Activated CD4-positive, alpha-beta T cell treated with anti-CD3 and anti-CD28 coated beads, Interleukin-10, Interleukin-2, amounts not matched to agents 100 ng/mL and 50 ng/mL, durations not matched to agents 16 hours and 8 hours (primary cell): ENCODE results near the gene SMNDC1.

ENCODE experiments used
- DNase-seq: peaks from one replicate; pipeline ENCODE4 v3.0.0-alpha.2; 2020

The SMNDC1 gene

DNA sequence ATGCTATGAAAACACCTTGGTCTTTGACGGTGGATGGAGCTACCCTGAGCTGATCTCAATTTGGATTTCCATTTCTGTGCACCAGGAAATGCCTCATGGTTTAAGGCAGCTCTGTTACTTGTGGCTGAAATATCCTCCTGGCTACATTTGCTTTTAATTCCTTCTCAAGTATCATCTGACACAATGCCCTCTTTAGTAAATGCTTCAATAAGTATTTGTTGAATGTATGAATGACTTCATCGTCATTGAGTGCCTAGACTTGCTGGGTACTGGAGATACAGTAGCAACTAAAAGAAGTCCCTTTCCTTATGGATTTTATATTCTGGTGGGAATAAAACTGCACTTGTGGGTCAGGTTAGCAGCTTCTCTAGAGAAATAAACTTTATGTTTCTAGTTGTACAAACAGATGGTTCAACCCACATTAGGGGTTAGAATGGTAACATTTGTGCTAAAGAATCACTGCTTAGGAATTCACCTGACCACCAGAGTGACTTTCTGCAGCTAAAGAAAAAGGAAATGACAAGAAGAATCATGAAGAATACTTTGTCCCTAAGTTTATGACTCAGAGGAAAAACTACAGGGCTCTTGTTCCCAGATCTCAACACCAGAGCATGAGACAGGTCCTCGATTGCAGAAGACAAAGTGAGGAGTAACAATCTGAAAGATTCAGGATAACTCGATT lies 21.8 kb upstream of the SMNDC1 start:
- peak; percentile 15 for DNase-seq

DNA sequence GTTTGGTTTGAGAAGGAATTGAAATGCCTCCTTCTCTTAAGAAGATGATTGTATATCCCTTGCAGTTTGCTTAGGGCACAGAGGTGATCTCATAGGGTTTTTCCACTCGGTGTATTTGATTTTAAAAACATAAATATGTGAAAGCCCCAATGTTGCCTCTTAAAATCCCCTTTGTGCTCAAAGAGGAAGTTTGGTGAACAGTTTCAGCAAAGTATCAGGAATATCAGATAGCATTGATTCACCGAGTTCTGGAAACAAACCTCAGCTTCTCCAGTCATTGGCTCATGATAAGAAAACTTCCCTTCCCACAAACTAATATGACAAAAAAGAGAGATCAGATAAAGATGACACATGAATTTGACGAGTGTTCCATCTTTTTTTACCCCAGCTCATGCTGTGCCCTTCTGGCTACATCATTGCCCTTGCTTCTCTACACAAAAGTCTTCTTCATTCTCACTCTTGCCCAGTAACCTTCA lies 20.1 kb upstream of the SMNDC1 start:
- DNase-seq = peak; percentile 35

DNA sequence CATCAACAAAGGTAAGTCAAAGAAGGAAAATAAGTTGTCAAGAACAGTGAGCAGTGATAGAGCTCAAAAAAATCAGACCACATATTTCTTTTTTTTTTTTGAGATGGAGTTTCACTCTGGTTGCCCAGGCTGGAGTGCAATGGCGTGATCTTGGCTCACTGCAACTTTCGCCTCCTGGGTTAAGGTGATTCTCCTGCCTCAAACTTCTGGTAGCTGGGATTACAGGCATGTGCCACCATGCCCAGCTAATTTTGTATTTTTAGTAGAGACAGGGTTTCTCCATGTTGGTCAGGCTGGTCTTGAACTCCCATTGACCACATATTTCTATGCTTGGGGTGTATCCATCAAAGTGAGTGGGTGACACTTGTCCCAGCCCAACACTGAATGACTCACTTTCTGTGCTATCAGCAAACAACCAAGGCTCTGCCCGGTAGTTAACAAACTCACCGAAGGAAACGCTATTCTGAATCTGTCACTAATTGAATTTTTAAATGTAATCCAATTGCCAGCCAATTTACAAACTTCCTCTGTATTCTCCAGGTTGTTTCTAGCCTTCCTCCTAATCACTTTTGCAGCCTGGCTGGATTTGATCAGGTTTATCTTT lies 19.6 kb upstream of the SMNDC1 start:
- DNase-seq = peak; percentile 47

DNA sequence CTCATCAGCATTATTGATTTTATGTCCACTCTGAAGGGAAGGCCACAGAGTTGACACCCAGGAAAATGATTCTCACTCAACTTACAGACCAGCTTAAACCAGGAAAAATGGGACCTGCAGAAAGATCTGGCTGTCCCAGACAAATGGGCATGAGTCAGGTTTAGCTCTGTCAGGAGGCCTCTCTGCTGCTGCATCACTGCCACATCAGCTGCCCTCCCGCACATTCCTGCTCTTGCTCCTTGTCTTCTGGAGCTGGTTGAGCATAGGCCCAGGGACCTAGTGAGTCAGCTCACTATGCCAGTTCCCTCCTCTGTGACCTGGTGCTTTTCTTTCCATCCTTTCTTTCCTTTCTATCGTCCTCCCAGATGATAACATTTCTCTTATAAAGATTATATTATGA lies 18.8 kb upstream of the SMNDC1 start:
- DNase-seq = no peak

DNA sequence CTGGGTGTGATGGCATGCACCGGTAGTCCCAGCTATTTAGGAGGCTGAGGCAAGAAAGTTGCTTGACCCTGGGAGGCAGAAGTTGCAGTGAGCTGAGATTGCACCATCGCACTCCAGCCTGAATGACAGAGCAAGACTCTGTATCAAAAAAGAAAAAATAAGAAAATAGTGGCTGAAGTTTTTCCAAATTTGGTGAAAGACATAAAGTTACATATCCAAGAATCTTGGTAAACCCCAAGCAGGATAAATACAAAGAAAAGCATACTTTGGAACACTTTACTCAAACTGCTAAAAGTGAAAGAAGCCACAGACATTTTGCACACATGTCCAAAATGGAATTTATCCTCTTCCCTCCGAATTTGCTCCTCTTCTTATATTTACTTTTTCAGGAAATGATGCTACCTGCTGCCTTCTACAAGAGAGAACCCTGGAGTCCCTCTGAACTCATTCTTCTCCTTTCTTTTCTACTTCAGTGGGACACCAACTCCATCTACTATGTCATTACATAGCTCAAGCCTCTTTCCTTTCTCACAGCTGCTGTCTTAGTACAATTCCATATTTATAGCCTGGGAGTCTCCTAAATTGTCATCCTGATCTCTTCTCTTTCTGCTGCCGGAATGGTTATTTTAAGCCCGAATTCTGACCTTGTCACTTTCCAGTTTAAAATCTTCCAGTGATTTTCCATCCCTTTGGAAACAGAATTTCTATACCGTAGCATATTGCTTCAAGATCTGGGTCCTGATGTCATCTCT lies 17.3 kb upstream of the SMNDC1 start:
- DNase-seq = no peak

DNA sequence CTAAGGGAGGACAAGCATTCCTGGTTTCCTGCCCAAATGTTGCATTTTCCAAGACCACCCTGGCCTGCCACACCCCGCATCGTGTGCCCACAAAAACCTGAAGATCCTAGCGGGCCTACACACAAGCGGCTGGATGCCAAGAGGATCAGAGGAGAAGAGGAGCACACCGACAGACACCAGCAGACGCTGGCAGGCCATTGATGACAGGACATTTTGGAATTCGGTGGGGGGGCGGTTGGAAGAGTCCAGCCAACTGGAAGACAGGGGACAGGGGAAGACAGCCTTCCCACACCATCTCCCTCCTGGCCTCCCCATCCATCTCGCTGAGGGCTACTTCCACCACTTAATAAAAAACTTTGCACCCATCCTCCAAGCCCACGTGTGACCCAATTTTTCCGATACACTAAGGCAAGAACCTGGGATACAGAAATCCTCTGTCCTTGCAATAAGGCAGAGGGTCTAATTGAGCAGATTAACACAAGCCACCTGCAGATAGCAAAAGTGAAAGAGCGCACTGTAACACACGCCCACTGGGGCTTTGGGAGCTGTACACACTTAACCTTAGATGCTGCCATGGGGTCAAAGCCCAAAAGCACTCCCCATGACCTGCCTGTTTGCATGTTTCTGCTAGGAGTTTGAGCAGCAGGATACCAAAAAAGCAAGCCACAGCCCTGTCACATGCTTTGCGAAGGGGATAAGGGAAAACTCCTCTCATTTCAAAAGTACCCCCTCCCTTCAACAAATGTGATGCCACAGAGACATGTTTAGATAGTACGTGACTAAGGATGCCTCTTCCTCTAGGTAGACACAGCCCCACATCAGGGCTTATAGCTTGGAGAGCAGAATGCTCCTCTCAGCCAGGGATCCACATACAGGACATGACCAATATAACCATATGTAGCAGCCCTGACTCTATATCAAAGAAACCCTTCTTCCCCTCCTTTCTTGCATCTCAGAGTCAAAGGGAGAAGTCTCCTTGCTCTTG lies 13.4 kb upstream of the SMNDC1 start:
- peak; percentile 29 for DNase-seq

DNA sequence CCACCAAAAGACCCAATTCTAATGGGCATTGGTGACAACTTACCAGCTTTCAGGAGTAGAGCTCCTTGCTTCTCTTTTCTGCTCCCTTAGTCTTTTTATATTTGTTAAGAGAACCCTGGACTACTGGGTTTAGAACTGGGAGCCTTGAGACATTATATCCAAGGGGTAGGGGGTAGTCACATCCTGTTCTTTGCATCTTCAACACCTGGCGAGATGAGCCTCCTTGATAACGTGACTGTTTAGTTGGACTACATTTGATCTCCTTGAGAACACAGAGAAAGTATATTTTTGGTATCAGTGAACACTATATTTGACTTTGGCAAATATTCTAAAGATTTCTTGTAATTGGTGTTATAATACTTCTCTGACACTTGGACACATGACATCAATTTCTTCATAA lies 9.0 kb upstream of the SMNDC1 start:
- no peak for DNase-seq

DNA sequence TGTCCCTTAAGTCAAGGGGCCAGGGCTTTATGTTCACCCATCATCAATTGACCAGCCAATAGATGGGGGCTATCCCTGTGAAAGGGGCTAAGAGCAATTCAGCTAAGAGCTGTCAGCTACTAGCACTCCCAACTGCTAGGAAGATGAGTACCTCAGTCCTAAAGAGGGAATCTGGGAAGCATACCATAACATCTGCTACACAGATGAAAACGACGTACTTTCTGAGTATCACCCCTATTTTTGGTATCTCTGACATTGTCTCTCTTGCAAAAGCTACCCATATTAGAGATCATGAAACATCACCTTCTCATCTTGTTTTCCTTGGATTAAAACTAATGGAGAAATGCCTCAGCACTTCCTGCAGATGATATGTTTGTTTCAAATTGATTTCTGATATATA lies 7.5 kb upstream of the SMNDC1 start:
- DNase-seq = no peak

DNA sequence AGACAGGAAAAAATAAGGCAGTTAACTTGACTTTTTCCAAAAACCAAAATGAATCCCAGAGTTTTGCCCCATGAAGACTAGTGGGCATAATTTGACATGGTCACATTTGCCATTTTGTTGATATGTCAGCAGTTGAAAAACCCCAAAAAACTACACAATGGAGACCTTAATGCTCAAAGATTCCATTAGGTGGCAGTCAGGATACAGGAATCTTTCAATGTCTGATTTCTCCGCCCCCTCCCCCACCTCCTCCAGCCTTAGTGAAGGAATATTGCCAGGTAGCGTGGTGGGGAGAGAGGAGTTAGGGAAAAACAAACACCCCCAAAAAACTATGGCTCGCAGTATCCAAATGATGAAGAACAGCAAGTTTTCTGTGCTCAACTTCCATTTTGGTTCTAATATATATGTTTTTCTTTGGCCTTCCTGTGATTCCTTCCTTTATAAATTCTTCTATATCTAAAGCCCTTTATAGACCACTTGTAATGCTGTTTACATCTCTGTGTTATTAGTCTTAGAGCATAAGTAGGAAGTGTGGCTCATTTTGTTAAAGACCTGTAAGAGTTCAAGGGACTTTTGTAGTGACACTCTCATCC lies 6.7 kb upstream of the SMNDC1 start:
- DNase-seq = peak; percentile 63

DNA sequence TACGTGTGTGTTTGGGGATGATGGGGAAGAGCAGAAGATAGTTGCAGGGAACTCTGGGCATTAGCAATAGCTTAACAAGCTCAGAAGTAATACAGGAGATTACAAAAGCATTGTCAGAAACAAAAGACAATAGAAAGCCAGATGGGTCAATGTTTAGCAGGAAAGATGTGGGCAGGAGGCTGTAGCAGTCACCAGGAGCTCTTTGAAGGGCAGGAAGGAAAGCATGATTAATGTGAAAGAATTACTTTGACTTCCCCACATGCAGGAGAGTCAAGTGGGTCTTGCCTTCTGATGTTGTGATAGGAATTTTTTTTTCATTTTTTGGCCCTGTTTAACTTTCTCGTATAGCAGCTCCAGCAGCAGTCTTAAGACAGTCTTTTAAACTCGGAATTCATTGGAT lies 6.0 kb upstream of the SMNDC1 start:
- DNase-seq = no peak

DNA sequence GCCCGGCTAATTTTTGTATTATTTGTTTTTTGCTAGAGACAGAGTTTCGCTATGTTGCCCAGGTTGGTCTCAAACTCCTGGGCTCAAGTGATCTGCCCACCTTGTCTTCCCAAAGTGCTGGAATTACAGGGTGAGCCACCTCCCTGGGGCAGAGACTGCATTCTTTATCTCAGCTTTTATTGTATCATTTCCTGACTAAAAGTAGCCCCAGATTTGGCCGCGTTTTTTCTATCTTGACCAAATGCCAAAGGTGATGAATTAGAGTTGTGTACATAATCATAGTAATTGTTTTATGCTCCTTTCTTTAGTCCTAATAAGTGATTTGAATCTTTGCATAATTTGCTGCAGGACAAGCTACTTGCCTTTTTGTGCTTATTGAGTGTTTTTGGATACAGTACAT lies 3.1 kb upstream of the SMNDC1 start:
- no peak for DNase-seq

DNA sequence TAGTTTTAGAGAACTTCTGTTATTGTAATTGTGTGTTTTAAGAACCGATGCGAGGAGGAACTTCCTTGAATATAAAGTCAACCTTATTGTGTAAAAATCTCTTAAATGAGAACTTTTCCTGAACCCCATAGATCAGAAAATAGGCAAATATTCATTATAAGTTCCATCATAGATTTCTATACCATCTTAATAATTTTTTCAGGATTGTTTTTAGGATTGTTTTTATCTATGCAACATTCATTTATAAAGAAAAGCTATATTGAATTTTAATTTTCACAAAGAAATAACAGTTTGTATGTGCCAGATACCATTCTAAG lies 1.7 kb upstream of the SMNDC1 start:
- DNase-seq = no peak

DNA sequence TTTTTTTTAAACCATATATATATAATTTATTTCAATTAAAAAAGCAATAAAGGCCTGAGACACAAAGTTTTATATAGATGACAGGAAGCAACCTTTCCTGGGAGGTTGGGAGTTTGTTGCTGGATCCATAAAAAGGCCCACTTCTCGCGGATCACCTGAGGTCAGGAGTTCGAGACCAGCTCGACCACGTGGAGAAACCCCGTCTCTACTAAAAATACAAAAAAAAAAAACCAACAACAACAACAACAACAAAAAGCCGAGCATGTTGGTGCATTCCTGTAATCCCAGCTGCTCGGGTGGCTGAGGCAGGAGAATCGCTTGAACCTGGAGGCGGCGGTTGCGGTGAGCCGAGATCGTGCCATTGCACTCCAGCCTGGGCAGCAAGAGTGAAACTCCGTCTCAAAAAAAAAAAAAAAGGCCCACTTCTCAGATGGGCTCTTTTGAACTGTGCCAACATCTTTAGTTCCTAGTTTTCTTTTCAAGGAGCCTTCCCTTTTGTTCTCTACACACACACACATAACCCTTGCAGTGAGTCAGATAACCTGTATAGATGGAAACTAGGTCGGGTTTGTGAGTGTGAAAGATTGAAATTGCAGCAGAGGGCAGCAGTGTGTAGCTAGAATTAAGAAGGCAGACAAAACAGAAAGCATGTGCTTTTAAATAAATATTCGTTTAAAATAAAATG lies 1.2 kb upstream of the SMNDC1 start:
- DNase-seq = peak; percentile 84

DNA sequence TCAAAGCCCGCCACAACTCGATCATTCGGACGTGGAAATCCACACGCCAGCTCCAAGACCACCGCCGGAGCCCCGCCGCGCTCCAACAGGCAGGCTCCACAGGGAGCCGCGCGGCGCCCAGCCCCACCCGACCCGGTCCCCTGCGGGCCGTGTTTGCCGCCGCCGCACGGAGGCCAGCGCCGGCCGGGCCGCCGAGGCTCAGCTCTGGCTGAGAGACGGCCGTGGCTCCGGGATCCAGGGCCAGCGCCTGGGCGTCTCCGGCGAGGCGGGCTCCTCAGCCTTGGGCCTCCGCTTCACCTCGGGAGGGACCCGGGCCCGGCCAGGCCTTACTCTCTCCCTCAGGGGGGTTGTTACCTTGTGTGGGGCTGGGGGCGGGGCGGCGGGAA lies 333 bp downstream of the SMNDC1 start:
- no peak for DNase-seq

DNA sequence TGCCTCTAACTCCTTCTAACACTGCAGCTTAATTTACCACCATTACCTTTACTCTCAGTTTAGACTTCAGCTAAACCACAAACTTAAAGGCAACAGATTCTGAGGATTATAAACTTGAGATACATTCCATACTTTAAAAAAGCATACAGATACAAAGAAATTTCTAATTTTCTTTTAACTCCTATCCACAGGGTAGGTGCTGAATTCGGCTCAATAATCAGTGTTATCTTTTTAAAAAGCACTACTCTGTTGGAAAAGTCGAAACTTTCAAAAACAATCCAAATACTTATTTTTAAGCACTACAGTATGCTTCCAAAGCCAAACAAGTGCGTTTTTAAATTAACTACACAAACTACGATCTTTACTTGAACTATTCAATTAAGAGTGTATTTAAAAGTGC lies 1.0 kb downstream of the SMNDC1 start:
- DNase-seq = no peak

DNA sequence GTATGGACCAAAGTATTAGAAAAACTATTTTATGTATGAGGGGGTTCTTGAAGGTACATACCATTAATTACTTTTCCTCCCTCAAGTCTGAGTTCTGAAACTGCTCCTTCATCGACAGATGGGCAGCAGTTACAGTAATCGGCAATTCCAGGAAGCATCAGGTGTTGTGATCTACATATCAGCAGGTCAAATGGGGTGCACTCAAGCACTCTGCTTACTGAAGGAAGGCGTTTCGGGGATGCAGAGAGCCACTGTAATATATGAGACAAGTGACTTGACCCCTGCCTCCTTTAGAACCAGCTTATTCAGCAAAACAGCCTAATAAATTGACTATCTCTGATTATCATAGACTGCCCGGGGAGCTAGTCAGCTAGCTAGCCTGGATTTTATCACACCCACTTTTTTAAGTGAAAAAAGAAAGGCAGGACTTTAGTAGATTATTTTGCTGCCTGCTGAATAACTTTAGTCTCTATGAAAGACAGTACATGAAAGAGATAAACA lies 4.2 kb downstream of the SMNDC1 start:
- no peak for DNase-seq

DNA sequence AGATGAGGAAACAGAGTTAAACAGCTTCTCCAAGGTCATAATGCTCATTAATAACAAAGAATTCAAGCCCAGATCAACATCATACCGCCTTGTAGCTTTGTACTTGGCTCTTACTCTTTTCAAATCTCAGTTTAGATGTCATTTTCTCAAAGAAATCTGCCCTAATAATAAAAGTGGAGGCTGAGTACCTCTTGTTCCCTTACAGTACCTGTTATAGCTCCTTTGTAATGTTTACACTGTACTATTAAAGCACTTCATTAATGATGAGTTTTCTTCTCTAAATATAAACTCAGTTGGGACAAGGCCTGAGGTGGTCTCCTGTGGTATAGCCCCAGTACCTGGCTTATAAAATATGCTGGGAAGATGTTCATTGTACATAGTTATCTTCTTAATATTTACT lies 7.8 kb downstream of the SMNDC1 start:
- DNase-seq = no peak

DNA sequence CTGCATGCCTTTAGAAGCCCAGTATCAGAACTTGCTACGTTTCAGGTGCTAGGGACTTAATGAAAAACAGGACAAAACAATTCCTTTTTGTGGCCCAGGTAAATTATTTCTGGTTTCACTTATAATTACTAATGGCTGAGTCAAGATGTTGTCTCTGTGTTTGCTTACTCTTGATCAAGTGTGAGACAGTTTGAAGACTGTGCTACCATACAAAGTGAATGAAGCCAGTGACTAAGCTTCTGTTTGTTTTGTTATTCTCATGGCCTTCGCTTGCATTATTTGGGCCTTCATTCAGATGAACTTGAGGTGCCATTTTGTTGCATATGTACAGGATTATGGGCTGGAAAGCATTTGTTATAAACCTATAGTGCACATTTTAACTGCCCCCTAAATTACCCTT lies 17.9 kb downstream of the SMNDC1 start:
- no peak for DNase-seq

DNA sequence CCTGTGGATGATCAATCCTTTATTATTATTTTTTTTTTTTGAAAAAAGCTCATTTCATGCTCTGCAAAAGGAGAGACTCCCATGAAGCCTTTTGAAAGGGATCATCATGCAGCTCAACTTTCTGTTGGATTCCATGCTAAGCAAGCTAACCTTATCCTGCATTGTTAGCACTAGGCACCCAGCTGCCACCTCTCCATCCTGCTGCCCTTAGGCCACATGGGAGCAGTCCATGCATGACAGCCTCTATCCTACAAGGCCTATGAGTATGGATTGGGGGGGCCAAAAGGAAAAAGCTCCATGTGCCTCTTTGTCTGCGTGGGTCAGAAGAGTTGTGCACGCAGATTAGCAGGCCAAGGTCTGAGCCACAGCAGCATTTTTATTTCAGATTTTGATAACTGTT lies 19.2 kb downstream of the SMNDC1 start:
- no peak for DNase-seq

DNA sequence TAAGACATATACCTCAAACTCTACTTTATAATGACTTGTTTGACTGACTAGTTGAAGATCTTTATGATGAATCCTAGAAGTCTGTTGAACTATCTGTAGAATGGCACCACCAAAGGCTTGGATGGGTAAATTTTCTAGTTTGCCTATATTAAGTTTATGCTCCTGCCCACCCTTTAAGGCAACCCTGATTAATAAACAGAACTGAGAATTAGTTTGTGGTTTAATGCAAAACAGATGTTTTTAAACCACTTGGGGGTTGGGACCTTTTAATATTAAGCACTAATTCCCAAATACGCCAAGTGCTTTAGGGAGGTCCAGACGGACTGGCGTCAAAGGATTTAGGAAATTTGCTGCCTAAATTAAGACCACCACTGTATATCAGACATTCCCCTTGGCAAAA lies 20.5 kb downstream of the SMNDC1 start:
- no peak for DNase-seq

DNA sequence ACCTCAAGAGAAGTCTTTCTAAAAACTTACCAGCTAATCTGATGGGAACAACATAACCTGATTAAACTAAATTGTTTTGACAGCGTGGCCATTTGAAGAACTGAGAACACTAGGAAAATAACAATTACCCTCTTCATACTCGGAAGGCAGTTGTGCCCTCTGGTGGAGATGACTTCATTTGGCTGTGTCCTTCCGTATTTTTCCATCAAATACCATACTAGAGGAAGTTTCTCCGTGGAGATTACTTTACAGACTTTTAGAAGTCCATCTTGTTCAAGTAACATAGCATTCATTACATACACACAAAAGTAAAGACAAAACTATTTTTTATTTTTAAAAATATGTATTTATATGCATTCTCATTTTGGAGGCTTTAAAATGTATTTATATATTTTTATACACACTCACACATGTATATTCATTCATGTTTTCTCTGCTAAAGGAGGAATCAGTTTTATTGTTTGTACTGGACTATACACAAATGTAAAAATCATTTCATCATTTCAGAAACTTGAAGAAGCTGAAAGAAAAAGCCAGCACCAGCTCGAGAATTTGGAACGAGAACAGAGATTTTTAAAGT lies 25.2 kb downstream of the SMNDC1 start:
- peak; percentile 43 for DNase-seq
